ENCODE measurements around the gene CDCP1. TPM values are rescaled to one million over a fixed set of nuclear protein-coding genes. Genes with fewer than 3 reads are reported as not detected.

CDCP1 gene
- total RNA-seq, 2 experiments from 2014 or later = 0.32 to 0.36 TPM

DNA sequence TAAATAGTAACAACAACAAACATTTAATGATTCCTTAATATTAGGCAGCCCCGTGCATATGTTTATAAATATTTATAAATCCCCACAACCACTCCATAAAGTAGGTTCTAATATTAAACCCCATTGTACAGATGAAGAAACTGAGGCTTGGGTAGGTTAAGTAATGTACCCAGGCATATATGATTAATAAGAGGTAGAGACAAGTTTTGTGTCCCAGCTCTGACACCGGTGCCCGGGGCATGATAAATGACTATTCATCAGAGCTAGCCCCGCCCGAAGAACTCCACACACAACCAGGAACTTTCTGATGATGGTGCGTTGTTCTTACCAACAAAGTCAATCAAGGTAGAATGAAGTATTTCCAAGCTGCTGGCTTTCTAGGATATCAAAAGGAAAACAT is 19.4 kb downstream of the CDCP1 start:
- Mint-ChIP-seq H3K4me1 (ENCODE audit: low read depth) (peaks cover 6% of the 10 kb centered on the region), H3K9me3 (no peaks in the 10 kb centered on the region), H3K36me3 (ENCODE audit: low read depth) (no peaks in the 10 kb centered on the region), H3K27me3 (peaks cover 13% of the 10 kb centered on the region), H3K4me3 (no peak overlapping the region), H3K27ac (no peak overlapping the region)
- ATAC-seq = no peak
- CTCF ChIA-PET = interaction anchor here (1.1 kb wide), 1 partner anchor 8 kb away, joined by 4 read pairs; no protein-coding TSS in a partner anchor
- DNase-seq = no peak
- TF ChIP-seq, protein P1, sequence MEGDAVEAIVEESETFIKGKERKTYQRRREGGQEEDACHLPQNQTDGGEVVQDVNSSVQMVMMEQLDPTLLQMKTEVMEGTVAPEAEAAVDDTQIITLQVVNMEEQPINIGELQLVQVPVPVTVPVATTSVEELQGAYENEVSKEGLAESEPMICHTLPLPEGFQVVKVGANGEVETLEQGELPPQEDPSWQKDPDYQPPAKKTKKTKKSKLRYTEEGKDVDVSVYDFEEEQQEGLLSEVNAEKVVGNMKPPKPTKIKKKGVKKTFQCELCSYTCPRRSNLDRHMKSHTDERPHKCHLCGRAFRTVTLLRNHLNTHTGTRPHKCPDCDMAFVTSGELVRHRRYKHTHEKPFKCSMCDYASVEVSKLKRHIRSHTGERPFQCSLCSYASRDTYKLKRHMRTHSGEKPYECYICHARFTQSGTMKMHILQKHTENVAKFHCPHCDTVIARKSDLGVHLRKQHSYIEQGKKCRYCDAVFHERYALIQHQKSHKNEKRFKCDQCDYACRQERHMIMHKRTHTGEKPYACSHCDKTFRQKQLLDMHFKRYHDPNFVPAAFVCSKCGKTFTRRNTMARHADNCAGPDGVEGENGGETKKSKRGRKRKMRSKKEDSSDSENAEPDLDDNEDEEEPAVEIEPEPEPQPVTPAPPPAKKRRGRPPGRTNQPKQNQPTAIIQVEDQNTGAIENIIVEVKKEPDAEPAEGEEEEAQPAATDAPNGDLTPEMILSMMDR (IDR thresholded peaks at IDR 0.05) = no peak
- intact Hi-C loops (cut with micrococcal nuclease) = no loop called here
- POLR2A ChIA-PET = no interaction called here

DNA sequence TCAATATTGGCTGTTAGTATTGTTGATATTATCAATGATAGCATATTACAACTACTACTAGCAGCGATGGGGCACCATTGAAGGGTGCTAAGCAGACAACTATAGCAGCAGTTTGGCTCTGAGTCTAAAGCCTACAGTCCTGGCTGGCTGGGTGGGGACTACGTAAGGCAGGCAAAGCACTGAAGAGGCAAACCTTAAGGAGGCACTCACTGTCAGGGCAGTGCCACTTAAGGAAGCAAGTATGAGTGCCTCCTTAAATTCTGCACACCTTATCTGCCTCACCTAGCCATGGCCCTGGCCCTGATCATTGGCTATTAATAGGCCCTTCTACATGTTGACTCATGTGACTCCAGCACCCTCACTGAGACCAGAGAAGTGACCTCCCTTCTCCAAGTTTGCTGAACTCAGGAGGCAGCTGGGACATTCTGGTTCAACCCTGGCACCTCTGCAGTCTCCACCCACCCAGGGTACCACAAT is 20.6 kb downstream of the CDCP1 start:
- H3K27me3 Mint-ChIP-seq = peaks cover 9% of the 10 kb centered on the region
- DNase-seq (no peak), ATAC-seq (no peak)
- H3K9me3 Mint-ChIP-seq = no peaks in the 10 kb centered on the region
- H3K36me3 Mint-ChIP-seq (ENCODE audit: low read depth) = no peaks in the 10 kb centered on the region
- H3K4me3 Mint-ChIP-seq = no peak overlapping the region
- H3K27ac Mint-ChIP-seq = no peak overlapping the region
- ChIA-PET CTCF (no interaction called here), POLR2A (no interaction called here)
- peaks cover 6% of the 10 kb centered on the region for H3K4me1 Mint-ChIP-seq (ENCODE audit: low read depth)
- intact Hi-C loops (cut with micrococcal nuclease) = no loop called here
- TF ChIP-seq, protein P1 (IDR thresholded peaks at IDR 0.05) = no peak

DNA sequence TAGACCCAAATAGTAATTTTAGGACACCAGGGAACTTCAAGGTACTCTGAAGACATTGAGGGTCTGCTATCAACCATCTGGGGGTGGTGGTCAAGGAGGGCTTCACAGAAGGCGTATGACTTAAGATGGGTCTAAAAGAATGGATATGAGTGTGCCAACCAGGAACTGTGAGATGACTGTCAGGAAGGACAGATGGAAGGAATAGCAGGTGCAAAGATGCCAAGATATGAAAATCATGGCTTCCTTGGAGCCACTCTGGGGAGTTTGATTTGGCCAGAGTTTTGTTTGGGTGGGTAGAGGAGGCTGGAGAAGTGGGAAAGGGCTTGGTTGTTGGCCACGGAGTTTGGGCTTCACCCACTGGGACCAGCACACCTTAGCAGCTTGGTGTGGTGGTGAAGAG is 21.2 kb downstream of the CDCP1 start:
- no peak for ATAC-seq
- no peak for DNase-seq
- Mint-ChIP-seq H3K27me3 (peaks cover 9% of the 10 kb centered on the region), H3K27ac (no peak overlapping the region), H3K4me3 (no peak overlapping the region), H3K9me3 (no peaks in the 10 kb centered on the region), H3K36me3 (ENCODE audit: low read depth) (no peaks in the 10 kb centered on the region), H3K4me1 (ENCODE audit: low read depth) (peaks cover 8% of the 10 kb centered on the region)
- TF ChIP-seq, protein P1 (IDR thresholded peaks at IDR 0.05) = no peak
- intact Hi-C loops (cut with micrococcal nuclease) = no loop called here
- POLR2A ChIA-PET = no interaction called here
- CTCF ChIA-PET = no interaction called here

DNA sequence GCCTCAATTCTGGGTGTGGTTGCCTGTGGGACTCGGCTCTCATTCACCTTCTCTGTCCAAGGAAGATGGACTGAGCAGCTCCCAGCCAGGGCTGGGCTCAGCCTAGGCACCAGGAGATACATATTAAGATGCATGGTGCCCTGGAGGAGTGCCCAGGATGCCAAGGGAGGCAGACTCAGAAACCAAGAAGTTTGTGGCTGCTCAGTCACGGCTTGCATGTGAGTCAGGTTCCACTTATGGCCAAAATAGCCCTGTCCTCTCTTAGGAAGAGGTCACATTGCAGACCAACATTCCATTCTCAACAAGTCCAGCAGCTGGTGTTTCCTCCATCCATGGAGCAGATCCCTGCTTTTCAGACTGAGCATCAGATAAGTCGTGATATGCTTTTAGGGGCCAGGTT is 21.8 kb downstream of the CDCP1 start:
- H3K4me1 Mint-ChIP-seq (ENCODE audit: low read depth) = peaks cover 12% of the 10 kb centered on the region
- POLR2A ChIA-PET = no interaction called here
- peaks cover 9% of the 10 kb centered on the region for H3K27me3 Mint-ChIP-seq
- H3K9me3 Mint-ChIP-seq = no peaks in the 10 kb centered on the region
- no peak overlapping the region for H3K27ac Mint-ChIP-seq
- CTCF ChIA-PET = interaction anchor here (1.3 to 1.6 kb wide), 2 partner anchors 29 to 86 kb away, joined by 4 to 7 read pairs; no protein-coding TSS in a partner anchor
- DNase-seq = no peak
- intact Hi-C loops (cut with micrococcal nuclease) = no loop called here
- TF ChIP-seq, protein P1 (IDR thresholded peaks at IDR 0.05) = no peak
- H3K36me3 Mint-ChIP-seq (ENCODE audit: low read depth) = no peaks in the 10 kb centered on the region
- H3K4me3 Mint-ChIP-seq = no peak overlapping the region
- ATAC-seq = no peak

DNA sequence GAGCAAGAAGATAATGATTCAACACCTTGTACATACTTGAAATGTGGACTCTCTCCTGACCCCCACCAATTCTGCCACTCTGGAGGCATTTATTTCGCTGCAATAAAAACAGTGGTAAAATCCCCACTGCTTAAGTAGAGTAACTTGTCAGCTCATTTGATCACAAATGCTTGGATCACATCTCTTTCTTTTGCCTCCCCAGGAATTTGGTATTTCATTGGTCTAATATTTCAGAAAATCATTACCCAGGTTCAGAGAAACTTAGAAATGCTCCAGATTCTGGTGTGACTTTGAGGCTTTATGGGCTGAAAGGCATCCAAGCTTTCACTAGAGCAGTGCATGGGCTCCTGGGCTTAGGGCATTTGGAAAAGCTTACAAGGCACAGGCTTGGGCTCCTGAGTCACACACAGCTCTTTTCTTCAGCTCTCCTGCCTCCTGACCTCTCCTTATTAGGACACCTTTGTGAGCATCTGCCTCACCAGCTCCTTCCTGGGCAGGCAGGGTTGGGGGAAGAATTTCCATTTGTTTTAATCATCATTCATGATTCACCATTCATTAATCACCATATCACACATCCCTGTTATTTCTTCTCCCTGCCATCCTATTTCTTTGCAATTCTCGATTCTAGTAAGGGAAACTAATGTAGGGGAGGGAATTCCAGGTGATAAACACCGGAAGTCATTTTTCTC is 22.5 kb downstream of the CDCP1 start:
- TF ChIP-seq, protein P1 (IDR thresholded peaks at IDR 0.05) = no peak
- no peaks in the 10 kb centered on the region for H3K9me3 Mint-ChIP-seq
- H3K4me3 Mint-ChIP-seq = no peak overlapping the region
- ChIA-PET CTCF (interaction anchor here (1.3 to 1.6 kb wide), 2 partner anchors 30 to 87 kb away, joined by 4 to 7 read pairs; no protein-coding TSS in a partner anchor), POLR2A (interaction anchor here (1.3 kb wide), 1 partner anchor 12 kb away, joined by 3 read pairs; no protein-coding TSS in a partner anchor)
- H3K27me3 Mint-ChIP-seq = peaks cover 9% of the 10 kb centered on the region
- DNase-seq (no peak), ATAC-seq (no peak)
- H3K27ac Mint-ChIP-seq = no peak overlapping the region
- peaks cover 18% of the 10 kb centered on the region for H3K4me1 Mint-ChIP-seq (ENCODE audit: low read depth)
- intact Hi-C loops (cut with micrococcal nuclease) = no loop called here
- no peaks in the 10 kb centered on the region for H3K36me3 Mint-ChIP-seq (ENCODE audit: low read depth)

All from activated CD8-positive, alpha-beta T cell treated with anti-CD3 and anti-CD28 coated beads for 36 hours (primary cell).